Fibroblast of mammary gland (primary cell): Measurements from ENCODE around the gene RYR3.
A peak's percentile ranks its signal among the peaks of the same experiment; 100 is the strongest.

Source experiments
- DNase-seq: peaks from one replicate; pipeline ENCODE4 v3.0.0-alpha.2; 2010; ENCODE audit warnings: low read depth
- H3K4me3 ChIP-seq: 2 replicates; pipeline ENCODE4 v1.5.1; 2011; ENCODE audit warnings: low read depth, mild to moderate bottlenecking, low read length, moderate library complexity; ENCODE audit not compliant: control insufficient read depth
- CTCF ChIP-seq: conservative IDR thresholded peaks from 2 replicates; pipeline ENCODE4 v1.5.1; 2011; ENCODE audit warnings: low read depth, low read length, inconsistent platforms; ENCODE audit not compliant: control insufficient read depth, insufficient read depth

RYR3 gene

DNA sequence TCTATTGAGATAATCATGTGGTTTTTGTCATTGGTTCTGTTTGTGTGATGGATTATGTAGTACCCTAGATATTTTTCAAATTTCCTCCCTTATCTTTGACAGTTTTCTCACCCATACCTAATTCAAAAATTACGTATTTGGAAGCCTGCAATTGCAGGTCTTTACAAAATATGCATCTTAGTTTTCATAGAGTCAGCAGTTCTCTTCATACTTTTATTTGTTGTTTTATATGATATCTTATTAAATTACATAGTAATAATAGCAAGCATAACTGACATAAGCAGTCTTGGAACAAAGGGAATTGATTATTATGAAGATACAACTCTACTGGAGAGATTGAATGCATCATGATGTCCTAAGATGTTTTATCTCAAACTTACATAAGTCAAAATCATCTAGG, 442.2 kb downstream of the RYR3 start:
- H3K4me3 ChIP-seq: no peak overlapping the region
- no peak for TF ChIP-seq CTCF
- DNase-seq: no peak

GRCh38 chr15:33754242-33754641, 443.5 kb downstream of the RYR3 start:
- H3K4me3 ChIP-seq: no peak overlapping the region
- DNase-seq: no peak
- TF ChIP-seq CTCF: no peak

DNA sequence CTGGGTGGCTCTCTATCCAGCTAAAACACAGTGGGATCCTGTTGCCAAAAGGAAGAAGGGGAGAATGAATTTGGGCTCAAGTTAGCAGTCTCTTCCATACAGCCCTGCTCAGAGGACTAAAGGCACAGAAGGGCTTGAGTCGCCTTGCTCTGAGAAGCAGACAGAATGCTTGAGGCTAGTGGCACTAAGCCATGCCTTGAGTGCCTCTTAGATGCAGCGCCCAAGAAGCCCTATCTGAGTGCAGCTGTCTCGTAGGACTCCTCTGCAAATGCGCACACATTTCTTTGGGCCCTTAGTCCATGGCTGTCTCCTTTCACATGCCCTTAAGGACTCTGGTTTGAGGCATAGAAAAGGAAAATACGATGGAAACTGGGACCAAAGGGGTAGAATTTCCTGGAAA, 446.2 kb downstream of the RYR3 start:
- H3K4me3 ChIP-seq: no peak overlapping the region
- DNase-seq: no peak
- TF ChIP-seq CTCF: no peak

DNA sequence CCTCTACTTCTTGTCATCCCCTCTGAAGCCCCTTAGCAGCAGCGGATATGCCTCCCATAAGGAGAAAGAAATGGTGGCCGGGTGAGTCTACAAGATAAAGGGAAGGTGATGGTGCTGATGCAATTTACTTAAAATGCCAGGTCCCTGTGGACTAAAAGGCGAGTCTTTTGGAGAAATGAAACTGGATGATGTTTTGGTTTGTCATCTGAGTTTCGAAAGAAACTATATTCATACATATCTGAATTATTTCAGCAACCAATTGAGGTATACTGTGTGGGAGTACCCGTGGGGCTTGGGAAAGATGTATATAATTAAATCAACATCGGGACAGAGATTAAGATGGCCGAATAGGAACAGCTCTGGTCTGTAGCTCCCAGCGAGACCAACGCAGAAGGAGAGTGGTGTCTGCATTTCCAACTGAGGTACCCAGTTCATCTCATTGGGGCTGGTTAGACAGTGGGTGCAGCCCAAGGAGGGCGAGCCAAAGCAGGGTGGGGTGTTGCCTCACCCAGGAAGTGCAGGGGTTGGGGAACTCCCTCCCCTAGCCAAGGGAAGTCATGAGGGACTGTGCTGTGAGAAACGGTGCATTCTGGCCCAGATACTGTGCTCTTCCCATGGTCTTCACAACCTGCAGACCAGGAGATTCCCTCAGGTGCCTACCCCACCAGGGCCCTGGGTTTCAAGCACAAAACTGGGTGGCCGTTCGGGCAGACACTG, 446.9 kb downstream of the RYR3 start:
- no peak for TF ChIP-seq CTCF
- DNase-seq: peak; percentile 3
- no peak overlapping the region for H3K4me3 ChIP-seq

DNA sequence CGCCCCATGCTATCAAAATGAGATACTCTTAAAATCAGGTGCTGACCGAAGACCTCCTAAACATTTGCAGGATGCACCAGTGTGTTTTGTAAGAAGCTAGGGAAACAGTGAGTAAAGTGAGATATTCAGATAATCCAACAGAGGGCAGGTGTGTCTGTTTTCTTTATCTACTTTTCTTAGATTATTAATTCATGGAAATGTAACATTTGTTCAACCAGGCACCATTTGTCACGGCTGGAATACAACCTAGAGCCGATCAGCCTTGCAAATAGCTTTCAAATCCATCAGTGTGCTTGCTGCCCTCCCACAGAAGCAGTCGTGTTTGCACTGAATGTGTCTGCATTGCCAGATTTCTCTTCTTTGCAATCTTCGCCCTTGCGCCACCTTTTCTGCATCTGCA, 455.6 kb downstream of the RYR3 start:
- no peak overlapping the region for H3K4me3 ChIP-seq
- peak; percentile 18 for DNase-seq
- peak; percentile 27 for TF ChIP-seq CTCF

GRCh38 chr15:33768670-33769190, 458.0 kb downstream of the RYR3 start:
- DNase-seq: no peak
- no peak overlapping the region for H3K4me3 ChIP-seq
- TF ChIP-seq CTCF: no peak
